Stimulated activated effector memory CD8-positive, alpha-beta T cell treated with anti-CD3 and anti-CD28 coated beads, Interleukin-12 subunit alpha, Interleukin-12 subunit beta, amount 100 ng/mL, for 72 hours (primary cell): Measurements from ENCODE around the gene ALPI.

Source experiments
- ATAC-seq: fragments of 150-1000 bp; cut with Tn5 transposase; 2 replicates; pipeline ENCODE4 v1.10.0; 2021
- DNase-seq, 2 donors: peaks; one replicate each; pipeline ENCODE4 v3.0.0; 2021 to 2022; ENCODE audit warnings: low spot score in 2 of 2
- H3K27ac Mint-ChIP-seq: one replicate; pipeline ENCODE4 v1.8.0; 2022; ENCODE audit warnings: mild to moderate bottlenecking, mixed read lengths
- H3K36me3 Mint-ChIP-seq: one replicate; pipeline ENCODE4 v1.8.0; 2022; ENCODE audit warnings: mild to moderate bottlenecking, mixed read lengths
- H3K4me1 Mint-ChIP-seq: one replicate; pipeline ENCODE4 v1.8.0; 2022; ENCODE audit warnings: mixed read lengths
- H3K4me3 Mint-ChIP-seq: one replicate; pipeline ENCODE4 v1.8.0; 2022; ENCODE audit warnings: mild to moderate bottlenecking, mixed read lengths
- H3K9me3 Mint-ChIP-seq: one replicate; pipeline ENCODE4 v1.8.0; 2022; ENCODE audit warnings: mixed read lengths

ALPI gene

DNA sequence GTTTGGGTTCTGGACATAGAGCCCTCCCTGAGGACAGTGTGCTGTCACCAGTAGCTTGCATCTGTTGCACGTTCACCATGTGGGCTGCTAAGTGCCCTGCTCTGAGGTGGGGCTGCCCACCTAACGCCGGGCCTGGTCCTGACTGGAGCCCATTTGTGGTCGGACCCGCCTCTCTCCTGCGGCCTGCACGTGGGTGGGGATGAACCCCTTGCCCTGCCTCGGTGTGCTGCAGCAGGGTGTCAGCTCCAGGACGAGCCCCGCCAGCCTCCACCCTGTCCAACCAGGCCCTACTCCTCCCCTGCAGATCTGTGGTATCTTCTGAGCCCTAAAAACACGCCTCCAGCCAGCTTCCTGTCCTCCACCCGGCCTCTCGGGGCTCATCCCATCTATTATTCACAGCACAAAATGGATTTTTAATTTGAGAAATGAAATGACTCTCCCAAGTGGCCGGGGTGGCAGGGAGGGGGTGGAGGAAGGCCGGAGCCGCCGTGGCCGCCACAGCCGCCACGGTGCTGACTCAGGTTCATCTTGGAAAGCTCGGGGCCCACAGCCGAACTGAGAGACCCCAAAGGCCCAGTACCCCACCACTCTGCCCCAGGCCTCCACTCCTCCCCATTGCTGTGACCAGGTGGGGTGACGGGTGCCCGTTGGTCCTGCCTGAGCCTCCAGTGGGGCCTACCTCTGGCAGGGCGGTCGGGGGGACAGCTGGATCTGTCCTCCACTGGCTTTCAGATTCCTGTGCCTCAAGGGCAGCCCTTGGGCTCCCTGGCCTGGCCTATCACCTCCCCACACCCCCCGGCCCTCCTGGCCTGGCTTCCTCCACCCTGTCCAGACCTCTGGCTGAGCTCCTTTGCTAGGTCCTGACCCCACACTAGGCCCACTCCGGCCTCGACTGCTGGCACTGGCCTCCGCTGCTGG is 34.5 kb downstream of the ALPI start:
- H3K4me3 Mint-ChIP-seq: no peak overlapping the region
- no peak overlapping the region for H3K27ac Mint-ChIP-seq

DNA sequence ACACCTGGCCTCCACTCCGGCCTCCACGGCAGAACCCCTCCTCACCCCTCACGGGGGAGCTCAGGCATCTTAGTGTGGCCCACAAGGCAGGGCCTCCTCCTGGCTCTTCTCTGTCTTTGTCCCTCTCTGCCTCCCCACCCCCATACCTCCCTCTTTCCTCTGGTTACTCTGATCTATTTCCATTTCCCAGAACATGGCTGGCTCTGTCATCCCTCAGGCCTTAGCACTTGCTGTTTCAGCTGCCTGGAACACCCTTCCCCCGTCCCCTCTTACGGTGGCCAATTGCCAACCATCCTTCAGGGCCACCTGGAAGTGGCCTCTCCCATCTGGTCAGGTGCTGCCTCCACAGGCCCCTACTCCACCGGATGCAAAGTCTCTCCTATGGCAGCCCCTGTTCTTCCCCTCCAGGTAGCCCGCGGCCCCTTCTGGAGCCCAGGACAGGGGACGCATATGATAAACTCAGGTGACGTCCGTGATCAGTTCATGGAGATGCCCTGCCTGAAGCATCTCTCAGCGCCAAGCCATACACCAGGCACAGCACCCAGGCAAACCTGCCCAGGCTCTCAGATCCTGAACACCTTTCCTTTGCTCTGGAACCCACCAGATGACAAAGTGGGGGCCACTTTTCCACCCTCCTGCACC is 35.3 kb downstream of the ALPI start:
- Mint-ChIP-seq H3K4me3 (no peak overlapping the region), H3K36me3 (no peaks in the 10 kb centered on the region), H3K9me3 (no peaks in the 10 kb centered on the region), H3K4me1 (no peaks in the 10 kb centered on the region), H3K27ac (no peak overlapping the region)
- DNase-seq (no peak), ATAC-seq (no peak)

More for the DNA sequence above, 34.5 kb downstream of the ALPI start:
- H3K36me3 Mint-ChIP-seq: no peaks in the 10 kb centered on the region
- DNase-seq (no peak), ATAC-seq (no peak)
- H3K9me3 Mint-ChIP-seq: no peaks in the 10 kb centered on the region
- H3K4me1 Mint-ChIP-seq: no peaks in the 10 kb centered on the region

DNA sequence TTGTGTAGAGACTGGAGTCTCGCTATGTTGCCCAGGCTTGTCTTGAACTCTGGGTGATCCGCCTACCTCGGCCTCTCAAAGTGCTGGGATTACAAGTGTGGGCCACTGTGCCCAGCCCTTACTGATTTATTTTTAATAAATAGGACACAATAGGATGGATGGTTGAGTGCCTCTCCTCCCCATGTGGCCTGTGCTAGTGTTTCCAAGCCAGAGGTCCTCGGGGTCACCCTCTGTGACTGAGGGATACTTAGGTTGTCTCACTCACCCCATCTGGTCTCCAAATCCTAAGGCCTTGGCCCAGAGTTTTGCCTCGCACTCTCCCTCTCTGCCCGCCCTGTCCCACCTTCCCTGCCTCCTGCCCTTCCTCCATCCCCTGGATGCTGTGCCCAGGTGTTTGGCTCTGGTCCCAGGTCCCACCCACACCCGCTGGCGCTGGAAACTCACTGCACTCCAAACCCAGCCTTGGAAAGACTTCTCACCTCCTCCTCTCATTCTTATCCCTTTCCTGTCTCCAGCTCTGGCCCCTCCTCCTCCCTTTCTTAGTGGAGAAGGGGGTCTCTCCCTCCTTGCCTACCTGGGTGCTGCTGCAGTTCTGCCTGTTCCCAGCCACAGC is 36.4 kb downstream of the ALPI start:
- no peaks in the 10 kb centered on the region for H3K9me3 Mint-ChIP-seq
- no peak for DNase-seq
- H3K27ac Mint-ChIP-seq: peak overlapping the region; percentile 46
- ATAC-seq: no peak
- no peak overlapping the region for H3K4me3 Mint-ChIP-seq
- no peaks in the 10 kb centered on the region for H3K4me1 Mint-ChIP-seq
- no peaks in the 10 kb centered on the region for H3K36me3 Mint-ChIP-seq

DNA sequence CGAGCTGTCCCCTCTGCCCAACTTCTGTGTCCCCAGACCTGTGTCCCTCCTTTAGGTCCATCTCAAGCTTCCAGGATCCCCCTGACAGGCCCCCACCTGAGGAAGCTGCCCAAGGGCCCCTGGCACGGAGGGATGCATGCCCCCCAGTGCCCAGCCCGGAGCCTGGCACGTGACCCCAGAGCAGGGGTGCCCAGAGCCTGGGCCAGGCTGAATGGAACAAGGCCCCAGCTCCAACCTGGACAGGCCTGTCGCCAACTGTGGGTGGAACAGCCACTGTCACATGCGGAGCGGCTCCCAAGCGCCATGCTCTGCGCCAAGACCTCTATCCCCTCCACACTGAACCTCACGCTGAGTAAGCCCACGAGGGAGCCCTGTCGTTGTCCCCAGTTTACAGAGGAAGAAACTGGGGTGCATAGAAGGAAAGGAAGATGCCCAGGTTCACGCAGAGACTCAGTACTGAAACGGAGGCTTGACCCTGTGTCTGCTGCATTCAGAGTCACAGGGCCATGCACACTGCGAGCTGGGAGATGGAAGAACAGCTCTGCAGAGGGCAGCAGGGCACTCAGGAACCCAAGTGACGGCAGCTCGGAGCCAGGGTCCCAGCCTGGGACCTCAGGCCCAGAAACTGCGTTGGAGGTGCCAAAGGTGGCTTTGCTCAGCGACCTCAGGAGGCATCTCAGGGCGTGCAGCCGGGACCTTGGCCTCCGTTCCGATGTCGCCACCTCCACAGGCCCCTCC is 37.2 kb downstream of the ALPI start:
- Mint-ChIP-seq H3K27ac (peak overlapping the region; percentile 46), H3K36me3 (no peaks in the 10 kb centered on the region), H3K4me1 (no peaks in the 10 kb centered on the region), H3K4me3 (no peak overlapping the region), H3K9me3 (no peaks in the 10 kb centered on the region)
- DNase-seq (no peak), ATAC-seq (no peak)

DNA sequence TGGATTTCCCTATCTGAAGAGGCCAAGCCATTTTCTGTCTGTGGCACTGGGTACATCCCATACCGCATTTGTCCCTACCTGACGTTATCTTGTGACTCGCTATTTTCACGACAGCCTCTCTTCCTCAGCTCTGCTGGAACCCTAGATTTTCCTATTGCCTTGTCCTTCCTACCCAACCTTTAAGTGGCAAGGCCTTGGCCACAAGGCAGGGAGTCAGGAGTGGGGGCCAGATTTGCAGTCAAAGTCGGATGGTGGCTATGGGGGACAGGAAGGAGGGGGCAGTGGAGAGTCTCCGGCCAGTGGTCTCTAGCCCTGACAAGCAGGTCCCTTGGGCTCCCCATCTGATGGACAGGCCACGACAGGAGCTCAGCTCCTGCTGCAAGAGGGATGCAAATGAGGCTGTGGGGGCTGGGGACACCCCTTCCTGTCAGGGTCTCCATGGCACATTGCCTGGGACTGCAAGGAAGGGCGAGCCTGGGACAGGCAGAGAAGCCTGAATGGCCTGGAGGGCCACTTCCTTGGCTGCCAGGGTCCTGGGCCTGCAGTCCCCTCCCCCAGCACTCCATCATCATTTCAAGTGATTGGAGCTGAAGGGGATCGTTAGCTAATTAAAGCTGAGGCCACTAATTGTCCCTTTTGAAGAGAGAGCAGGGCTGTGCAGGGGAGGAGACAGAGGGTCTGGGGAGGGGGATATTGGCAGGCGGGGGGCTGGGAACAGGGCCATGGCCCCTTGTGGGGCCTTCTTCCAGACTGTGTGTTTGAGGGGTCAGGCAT is 37.9 kb downstream of the ALPI start:
- H3K27ac Mint-ChIP-seq: no peak overlapping the region
- ATAC-seq (no peak), DNase-seq (no peak)
- no peak overlapping the region for H3K4me3 Mint-ChIP-seq
- H3K9me3 Mint-ChIP-seq: no peaks in the 10 kb centered on the region
- no peaks in the 10 kb centered on the region for H3K4me1 Mint-ChIP-seq
- no peaks in the 10 kb centered on the region for H3K36me3 Mint-ChIP-seq

DNA sequence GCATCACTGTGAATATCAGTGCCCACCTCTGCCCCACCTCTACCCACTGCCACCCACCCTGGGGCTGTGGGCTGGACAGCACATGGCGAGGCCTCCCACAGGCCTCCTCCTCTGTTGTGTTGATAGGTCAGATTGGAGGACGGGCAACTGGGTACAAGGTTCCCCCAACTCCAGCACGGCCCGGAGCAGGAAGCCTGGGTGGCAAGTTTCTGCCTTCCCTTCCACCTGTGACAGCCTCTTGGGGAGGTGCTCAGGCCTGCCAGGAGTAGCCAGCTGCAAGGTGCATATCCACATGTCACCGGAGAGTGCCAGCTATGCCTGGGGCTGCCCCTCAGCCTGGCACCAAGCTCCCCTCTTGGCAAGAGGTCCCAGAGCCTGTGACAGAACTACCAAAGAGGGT is 38.6 kb downstream of the ALPI start:
- Mint-ChIP-seq H3K4me3 (no peak overlapping the region), H3K27ac (no peak overlapping the region)
- no peak for ATAC-seq

DNA sequence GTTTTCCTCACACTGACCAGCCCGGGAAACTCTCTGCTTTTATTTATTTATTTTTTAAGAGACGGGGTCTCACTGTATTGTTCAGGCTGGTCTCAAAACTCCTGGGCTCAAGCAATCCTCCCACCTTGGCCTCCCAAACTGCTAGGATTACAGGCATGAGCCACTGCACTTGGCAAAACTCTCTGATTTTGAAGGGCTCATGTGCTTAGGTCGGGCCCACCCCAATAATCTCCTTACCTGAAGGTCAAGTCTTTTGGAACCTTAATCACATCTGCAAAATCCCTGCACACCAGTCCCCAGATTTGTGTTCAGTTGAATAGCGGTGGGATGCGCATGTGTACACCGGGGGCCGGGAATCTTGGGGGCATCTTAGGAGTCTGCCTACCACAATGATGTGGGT is 39.3 kb downstream of the ALPI start:
- H3K27ac Mint-ChIP-seq: no peak overlapping the region
- no peaks in the 10 kb centered on the region for H3K9me3 Mint-ChIP-seq
- no peak overlapping the region for H3K4me3 Mint-ChIP-seq
- H3K4me1 Mint-ChIP-seq: no peaks in the 10 kb centered on the region
- DNase-seq (no peak), ATAC-seq (no peak)
- no peaks in the 10 kb centered on the region for H3K36me3 Mint-ChIP-seq

More for the DNA sequence above, 38.6 kb downstream of the ALPI start:
- DNase-seq: no peak
- no peaks in the 10 kb centered on the region for H3K4me1 Mint-ChIP-seq
- no peaks in the 10 kb centered on the region for H3K9me3 Mint-ChIP-seq
- H3K36me3 Mint-ChIP-seq: no peaks in the 10 kb centered on the region

DNA sequence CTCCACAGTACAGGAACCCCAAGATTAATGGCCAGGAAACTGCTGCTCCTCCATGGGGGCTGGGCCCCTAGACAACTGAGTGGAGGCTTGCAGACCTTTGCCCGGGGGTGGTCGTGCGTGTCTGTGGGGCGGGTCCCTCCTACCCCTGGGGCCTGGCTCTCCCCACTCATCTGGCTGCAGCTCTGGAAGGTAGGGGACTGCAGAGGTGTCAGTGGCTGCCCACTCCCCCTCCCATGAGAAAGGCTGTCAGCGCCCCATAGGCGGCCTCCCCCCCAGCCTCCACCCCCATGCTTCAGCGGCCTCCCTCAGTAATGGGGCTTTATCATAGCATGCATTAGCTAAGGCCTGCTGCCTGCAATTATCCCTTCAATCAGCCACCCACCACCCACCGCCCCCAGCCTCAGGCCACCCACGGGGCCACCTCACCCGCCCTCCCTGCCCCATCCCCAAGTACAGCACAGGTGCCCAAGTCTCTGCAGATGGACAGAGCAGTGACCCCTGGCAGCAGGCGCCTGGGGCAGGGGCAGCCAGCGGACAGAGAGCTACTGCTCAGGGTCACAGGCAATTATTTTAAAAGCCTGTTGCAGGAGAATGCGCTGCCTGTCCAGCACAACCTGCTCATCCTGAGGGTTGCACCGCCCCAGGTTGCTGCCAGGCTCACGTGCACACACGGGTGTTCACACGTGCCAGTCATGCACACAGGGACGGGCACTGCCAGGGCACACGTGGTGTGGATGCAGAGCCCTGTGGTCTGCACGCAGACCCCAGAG is 40.7 kb downstream of the ALPI start:
- no peaks in the 10 kb centered on the region for H3K4me1 Mint-ChIP-seq
- DNase-seq (no peak), ATAC-seq (no peak)
- no peaks in the 10 kb centered on the region for H3K36me3 Mint-ChIP-seq
- H3K27ac Mint-ChIP-seq: no peak overlapping the region
- no peaks in the 10 kb centered on the region for H3K9me3 Mint-ChIP-seq
- H3K4me3 Mint-ChIP-seq: no peak overlapping the region

DNA sequence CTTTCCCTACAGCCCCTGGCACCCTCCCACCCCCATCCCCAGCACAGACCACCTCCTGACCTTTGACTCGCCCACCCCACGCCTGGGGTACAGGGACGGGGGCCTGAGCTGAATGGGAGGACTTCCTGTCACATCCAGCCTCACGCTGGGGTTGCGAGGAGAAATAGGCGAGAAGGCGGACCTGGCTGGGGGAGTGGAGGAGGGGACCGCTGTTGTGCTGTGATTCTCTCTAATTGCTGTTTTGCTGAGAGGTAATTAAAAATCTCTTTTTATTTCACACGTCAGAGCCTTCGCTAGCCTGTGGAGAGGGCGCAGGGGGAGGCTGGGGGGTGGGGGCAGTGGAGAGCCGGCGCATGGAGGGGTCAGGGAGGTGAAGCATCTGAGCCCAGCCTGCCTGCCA is 41.4 kb downstream of the ALPI start:
- Mint-ChIP-seq H3K4me3 (no peak overlapping the region), H3K9me3 (no peaks in the 10 kb centered on the region), H3K27ac (no peak overlapping the region), H3K36me3 (no peaks in the 10 kb centered on the region), H3K4me1 (peaks cover 1% of the 10 kb centered on the region)
- DNase-seq (no peak), ATAC-seq (no peak)

DNA sequence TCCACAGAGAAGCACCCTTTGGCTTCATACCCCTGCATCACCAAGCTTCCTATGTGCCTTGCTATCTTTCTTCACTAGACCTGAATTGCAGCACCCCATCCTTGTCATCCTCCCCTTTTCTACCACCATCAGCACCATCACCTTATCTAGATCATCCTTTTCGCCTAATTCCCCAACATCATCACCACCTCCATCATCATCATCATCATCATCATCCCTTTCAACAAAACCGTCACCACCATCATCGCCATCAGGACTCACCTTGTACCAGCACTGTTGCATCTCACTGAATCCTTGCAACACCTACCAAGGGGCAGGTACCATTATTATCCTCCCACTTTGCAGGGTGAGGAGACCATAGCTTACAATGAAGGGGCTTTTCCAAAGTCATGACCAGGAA is 42.5 kb downstream of the ALPI start:
- H3K27ac Mint-ChIP-seq: no peak overlapping the region
- H3K9me3 Mint-ChIP-seq: no peaks in the 10 kb centered on the region
- peaks cover 6% of the 10 kb centered on the region for H3K4me1 Mint-ChIP-seq
- ATAC-seq (no peak), DNase-seq (no peak)
- no peak overlapping the region for H3K4me3 Mint-ChIP-seq
- H3K36me3 Mint-ChIP-seq: no peaks in the 10 kb centered on the region

DNA sequence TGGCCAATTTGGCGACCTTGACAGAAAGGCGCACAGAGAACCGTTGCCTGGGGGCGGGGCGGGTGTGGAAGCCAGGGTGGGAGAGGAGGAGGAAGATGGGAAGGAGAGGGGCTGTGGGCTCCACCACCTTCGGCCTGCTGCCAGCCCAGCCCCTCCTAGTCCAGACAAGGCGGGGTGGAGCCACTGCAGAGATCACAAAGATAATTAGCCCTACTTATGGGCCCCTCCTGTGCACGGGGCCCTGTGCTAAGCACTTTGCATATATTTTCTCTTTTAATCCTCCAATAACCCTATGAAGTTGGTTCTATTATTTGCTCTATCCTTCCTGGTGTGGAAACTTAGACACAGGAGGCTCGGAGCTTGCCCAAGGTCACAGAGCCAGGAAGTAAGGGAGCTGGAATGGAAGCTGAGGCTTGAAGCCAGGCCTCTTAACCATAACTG is 45.4 kb downstream of the ALPI start:
- Mint-ChIP-seq H3K36me3 (no peaks in the 10 kb centered on the region), H3K4me3 (no peak overlapping the region), H3K27ac (no peak overlapping the region), H3K9me3 (no peaks in the 10 kb centered on the region), H3K4me1 (peaks cover 17% of the 10 kb centered on the region)
- no peak for ATAC-seq
- no peak for DNase-seq

DNA sequence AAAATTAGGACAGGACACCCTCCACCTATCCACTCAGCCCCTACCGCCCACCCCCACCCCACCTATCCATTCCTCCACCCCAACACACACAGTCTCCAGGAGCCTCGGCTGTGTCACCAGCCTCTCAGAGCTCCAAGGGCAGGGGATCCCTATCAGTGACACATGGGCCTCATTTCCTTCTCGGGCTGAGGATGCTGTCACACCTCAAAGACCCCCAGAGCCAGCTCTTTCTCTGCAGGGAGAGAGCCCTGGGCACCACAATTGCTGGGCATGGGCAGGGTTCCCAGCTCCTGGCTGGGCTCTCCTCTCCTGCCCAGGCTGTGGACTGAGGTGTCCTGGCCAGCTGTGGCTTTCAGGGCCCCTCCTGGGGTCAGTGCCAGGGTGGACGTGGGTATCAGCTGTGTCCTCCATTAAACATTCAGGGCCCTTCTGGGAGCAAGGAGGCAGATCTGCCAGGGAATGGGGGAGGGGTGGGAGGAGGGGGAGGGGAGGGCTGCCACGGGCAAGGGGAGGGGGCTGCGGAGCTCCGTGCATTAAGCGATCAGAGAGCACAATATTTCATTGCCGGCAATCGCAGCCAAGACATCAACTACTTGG is 45.9 kb downstream of the ALPI start:
- no peak for ATAC-seq
- Mint-ChIP-seq H3K4me3 (no peak overlapping the region), H3K9me3 (no peaks in the 10 kb centered on the region), H3K36me3 (no peaks in the 10 kb centered on the region), H3K4me1 (peaks cover 17% of the 10 kb centered on the region), H3K27ac (no peak overlapping the region)
- no peak for DNase-seq

DNA sequence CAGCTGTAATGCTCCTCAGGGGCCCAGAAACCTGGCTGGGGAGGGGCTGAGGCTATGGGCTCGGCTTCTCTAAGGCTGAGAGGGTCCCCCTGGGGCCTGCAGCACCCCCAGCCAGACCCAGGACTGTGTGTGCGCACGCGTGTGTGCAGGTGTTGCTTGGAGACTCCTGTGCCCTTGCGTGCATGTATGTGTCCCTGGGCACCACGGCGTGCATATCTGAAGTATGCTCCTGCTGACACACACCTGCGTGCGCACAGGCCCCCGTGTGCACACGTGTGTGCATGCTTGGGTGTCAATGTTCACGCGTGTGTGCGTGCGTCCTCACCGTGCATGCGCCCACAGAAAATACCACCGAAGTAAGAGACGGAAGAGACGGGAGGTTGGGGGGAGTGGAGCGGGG is 46.6 kb downstream of the ALPI start:
- Mint-ChIP-seq H3K4me3 (peak overlapping the region; percentile 60), H3K9me3 (no peaks in the 10 kb centered on the region), H3K36me3 (no peaks in the 10 kb centered on the region), H3K4me1 (peaks cover 17% of the 10 kb centered on the region), H3K27ac (no peak overlapping the region)
- no peak for ATAC-seq
- DNase-seq: no peak
